ENCODE results near the gene PRICKLE1. TPM values are rescaled to one million over a fixed set of nuclear protein-coding genes. Genes with fewer than 3 reads are reported as not detected.

Gene PRICKLE1
- total and polyA plus RNA-seq, 9 of the 15 experiments (the other 6 are each of a cell fraction or from before 2014, with no cell fraction given): 0.22 to 0.85 (median 0.31) TPM

- no peaks in the 10 kb centered on the region for H3K9me3 ChIP-seq (replicated peaks; ENCODE audit: control insufficient read depth, insufficient read depth, low read depth, low read length)
- no peak for DNase-seq (ENCODE audit: extremely low read depth in 1 of 4, low spot score in 3 of 4)
- peaks cover 14% of the 10 kb centered on the region; the same call in 2 of the 3 replicates for H3K36me3 ChIP-seq (ENCODE audit: control insufficient read depth, insufficient read depth, low read length)
- CTCF ChIA-PET (ENCODE audit: low intra/inter-chr PET ratio): no interaction called here
- no peak overlapping the region for H3K4me3 ChIP-seq
- WGBS (ENCODE audit: insufficient coverage, low coverage, missing lambda C conversion rate): 70% methylated on average over 2 of the region's 2 CpGs
- H3K4me1 ChIP-seq (replicated peaks in 1 of 2; ENCODE audit: control insufficient read depth in 2 of 2, insufficient read depth in 2 of 2, low read length in 2 of 2): peaks cover 0 to 3% of the 10 kb centered on the region in 2 experiments; a peak in 1 of 5 replicates
- in situ Hi-C loops (cut with MboI) (no loop called here), intact Hi-C loops (cut with micrococcal nuclease) (no loop called here)
- no peak overlapping the region for H2AFZ ChIP-seq (ENCODE audit: low read depth, low read length)
- no peaks in the 10 kb centered on the region for H3K9me1 ChIP-seq (ENCODE audit: control insufficient read depth, insufficient read depth, low read length)
- no peak overlapping the region for H3K27ac ChIP-seq (ENCODE audit: extremely low read depth, low read depth, low read length)
- H4K20me1 ChIP-seq (replicated peaks; ENCODE audit: control insufficient read depth, insufficient read depth, low read length): no peaks in the 10 kb centered on the region
- BruUV-seq (replicated peaks): no TSS peak
- POLR2A ChIA-PET: no interaction called here
- no peaks in the 10 kb centered on the region for H3K79me2 ChIP-seq (ENCODE audit: control insufficient read depth, insufficient read depth, low read length)
- no peak overlapping the region for H3K9ac ChIP-seq (ENCODE audit: insufficient read depth in 1 of 2, low read depth in 2 of 2, low read length in 2 of 2)
- H3K27me3 ChIP-seq (ENCODE audit: control insufficient read depth in 2 of 2, insufficient read depth in 2 of 2, low read length in 2 of 2): no peaks in the 10 kb centered on the region
- ATAC-seq: no peak
- no peak for FAIRE-seq
- TF ChIP-seq TRIM28 (IDR thresholded peaks at IDR 0.05): no peak
- TF ChIP-seq DDX20 (tag; IDR thresholded peaks at IDR 0.05; ENCODE audit: low read depth): no peak
- no peak for TF ChIP-seq ILF3 (IDR thresholded peaks at IDR 0.05; ENCODE audit: borderline replicate concordance)
- TF ChIP-seq BCL6 (CRISPR knock-in tag; IDR thresholded peaks at IDR 0.05): no peak
- no peak for TF ChIP-seq ZNF282 (CRISPR knock-in tag; IDR thresholded peaks at IDR 0.05)
- no peak for TF ChIP-seq ZBTB7A (IDR thresholded peaks at IDR 0.05; ENCODE audit: borderline replicate concordance, control insufficient read depth, low read depth, low read length)
- no peak for TF ChIP-seq MIER1 (IDR thresholded peaks at IDR 0.05; ENCODE audit: low read depth)
- no peak for TF ChIP-seq PURB (CRISPR knock-in tag; IDR thresholded peaks at IDR 0.05; ENCODE audit: low read depth)
- no peak overlapping the region for H3K4me2 ChIP-seq (ENCODE audit: insufficient read depth, low read length)
Measured at GRCh38 chr12:42409471-42409870, 180.1 kb downstream of the PRICKLE1 start.
